GM18909 (cell line): ENCODE data around the gene GNB3.

Experiments used
- ATAC-seq: cut with Tn5 transposase; IDR thresholded peaks from one replicate; pipeline ENCODE4 v1.9.1; 2021; ENCODE audit warnings: mild to moderate bottlenecking; ENCODE audit not compliant: unreplicated experiment, poor library complexity

The GNB3 gene

DNA sequence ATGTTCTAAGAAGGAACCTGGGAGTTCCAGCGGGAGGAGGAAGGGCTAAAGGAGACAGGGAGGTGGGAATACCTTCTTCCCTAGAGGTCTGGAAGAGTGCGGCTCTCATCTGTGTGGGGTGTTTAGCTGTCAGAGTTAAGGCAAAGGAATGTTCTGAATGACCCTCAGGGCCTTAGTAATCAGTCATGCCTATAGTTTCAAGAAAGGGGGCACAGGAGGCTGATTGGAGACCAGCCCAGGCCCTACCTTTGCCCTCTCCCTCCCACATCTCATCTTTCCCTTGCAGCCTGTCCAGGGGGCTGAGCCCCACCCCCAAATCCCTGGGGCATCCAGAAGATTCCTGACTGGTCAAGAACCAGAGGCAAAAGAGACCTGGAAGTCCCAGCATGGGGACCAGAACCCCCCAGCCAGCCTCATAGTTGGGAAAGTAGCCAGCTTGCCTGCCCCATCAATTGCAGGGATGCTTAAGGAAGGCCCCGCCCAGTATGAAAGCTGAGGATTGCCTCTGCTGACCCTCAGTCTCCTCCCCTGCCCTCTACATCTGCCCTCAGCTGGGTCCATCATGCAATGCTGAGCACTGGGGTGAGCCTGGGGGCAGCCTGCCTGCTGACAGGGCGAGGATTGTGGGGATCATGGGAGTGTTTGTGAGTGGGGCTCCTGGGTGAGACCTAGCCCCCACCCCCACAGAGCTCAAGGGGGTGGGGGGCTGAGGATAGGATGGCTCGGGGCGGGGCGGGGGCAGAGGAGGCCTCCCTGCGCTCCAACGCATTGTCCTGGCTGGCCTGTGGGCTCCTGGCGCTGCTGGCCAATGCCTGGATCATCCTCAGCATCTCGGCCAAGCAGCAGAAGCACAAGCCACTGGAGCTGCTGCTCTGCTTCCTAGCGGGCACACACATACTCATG is 17.3 kb upstream of the GNB3 start:
- ATAC-seq: no peak

DNA sequence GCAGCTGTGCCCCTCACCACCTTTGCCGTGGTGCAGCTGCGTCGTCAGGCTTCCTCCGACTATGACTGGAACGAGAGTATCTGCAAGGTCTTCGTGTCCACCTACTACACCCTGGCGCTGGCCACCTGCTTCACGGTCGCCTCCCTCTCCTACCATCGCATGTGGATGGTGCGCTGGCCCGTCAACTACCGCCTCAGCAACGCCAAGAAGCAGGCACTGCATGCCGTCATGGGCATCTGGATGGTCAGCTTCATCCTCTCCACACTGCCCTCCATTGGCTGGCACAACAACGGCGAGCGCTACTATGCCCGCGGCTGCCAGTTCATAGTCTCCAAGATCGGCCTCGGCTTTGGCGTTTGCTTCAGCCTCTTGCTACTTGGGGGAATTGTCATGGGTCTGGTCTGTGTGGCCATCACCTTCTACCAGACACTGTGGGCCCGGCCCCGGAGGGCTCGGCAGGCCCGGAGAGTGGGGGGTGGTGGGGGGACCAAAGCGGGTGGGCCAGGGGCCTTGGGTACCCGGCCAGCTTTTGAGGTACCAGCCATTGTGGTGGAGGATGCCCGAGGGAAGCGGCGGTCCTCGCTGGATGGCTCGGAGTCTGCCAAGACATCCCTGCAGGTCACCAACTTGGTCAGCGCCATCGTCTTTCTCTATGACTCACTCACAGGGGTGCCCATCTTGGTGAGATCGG is 16.5 kb upstream of the GNB3 start:
- ATAC-seq: no peak

DNA sequence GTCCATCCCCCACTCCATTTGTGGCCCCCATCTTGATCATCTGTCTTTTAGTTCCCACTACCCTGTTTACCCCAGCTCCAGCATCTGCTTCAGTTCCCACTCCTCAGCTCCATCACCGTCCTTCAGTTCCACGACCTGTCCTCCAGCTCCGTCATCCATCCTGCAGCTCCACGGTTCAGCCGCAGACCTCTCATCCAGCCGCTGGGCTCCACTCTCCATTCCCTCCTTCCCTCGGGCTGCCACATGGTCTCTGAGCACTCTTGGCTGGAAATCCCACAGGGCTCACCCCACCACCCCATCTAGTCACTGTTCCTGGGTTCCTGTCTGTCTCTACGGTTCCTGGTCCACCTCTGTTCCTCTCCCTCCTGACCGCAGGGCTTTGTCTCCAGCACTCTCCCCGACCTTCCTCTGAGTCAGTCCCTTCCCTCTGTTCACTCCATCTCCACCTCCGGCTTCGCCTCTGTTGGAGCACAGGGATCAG is 15.8 kb upstream of the GNB3 start:
- ATAC-seq: no peak

DNA sequence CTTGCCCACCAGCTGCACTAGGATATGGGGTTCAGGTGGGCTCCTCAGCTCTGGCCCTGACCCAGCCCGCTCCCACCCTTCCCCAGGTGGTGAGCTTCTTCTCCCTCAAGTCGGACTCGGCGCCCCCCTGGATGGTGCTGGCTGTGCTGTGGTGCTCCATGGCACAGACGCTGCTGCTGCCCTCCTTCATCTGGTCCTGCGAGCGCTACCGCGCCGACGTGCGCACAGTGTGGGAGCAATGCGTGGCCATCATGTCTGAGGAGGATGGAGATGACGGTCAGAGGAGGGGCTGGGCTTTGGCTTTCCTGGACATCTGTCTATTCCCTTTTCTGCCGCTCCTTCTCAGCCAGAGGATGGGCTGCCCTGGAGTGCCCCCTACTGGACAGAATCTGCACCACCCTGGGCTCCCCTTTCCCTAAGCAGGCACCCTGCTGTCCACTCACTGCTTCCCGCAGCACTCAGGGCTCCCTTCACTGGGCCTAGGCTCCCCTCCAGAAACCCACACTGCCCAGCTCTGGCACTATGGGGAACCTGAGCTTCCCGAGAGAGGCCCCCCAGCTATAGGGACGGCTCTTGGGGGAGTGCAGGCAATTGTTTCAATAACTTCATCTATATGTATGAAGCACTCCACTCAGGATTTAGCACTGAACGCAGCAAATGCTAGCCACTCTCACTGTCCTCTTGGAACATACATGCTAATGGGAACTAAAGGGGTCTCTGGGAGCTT is 15.2 kb upstream of the GNB3 start:
- peak; percentile 43 for ATAC-seq

DNA sequence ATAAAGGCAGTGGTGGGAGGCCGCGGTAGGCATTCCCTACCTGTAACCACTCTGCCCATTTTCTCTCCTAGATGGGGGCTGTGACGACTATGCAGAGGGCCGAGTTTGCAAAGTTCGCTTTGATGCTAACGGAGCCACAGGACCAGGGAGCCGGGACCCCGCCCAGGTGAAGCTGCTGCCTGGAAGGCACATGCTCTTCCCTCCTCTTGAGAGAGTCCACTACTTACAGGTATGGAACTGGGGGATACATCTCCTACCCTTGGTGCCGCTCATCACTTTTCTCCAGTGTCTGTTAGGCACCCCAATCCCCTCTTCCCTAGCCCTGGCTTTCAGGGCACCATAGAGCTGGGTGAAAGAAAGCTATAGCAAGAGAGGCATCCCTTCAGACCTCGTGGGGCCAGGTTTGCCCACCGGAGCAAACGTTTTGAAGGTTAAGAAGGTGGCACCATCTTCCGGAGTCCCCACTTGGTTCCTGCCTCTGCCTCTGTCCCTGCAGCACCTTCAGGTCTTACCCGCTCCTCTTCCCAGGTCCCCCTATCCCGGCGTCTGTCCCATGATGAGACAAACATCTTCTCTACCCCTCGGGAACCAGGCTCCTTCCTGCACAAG is 14.5 kb upstream of the GNB3 start:
- no peak for ATAC-seq

DNA sequence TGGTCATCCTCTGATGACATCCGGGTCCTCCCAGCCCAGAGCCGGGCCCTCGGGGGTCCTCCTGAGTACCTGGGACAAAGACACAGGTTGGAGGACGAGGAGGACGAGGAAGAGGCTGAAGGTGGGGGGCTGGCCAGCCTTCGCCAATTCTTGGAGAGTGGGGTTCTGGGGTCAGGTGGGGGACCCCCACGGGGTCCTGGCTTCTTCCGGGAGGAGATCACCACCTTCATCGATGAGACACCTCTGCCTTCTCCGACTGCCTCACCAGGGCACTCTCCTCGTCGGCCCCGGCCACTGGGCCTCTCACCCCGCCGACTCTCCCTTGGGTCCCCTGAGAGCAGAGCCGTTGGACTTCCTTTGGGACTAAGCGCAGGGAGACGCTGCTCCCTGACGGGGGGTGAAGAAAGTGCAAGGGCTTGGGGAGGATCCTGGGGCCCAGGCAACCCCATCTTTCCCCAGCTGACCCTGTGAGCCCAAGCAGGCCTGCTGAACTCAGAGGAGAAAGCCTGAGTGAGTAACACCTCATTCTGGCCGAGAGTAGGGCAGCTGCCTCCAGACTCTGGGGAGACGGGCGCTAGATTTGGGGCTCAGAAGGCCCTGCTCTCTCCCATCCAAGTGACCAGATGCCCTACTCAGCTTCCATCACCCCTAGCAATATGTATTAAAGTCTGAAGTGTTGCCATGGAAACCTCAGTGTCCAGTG is 13.8 kb upstream of the GNB3 start:
- no peak for ATAC-seq

DNA sequence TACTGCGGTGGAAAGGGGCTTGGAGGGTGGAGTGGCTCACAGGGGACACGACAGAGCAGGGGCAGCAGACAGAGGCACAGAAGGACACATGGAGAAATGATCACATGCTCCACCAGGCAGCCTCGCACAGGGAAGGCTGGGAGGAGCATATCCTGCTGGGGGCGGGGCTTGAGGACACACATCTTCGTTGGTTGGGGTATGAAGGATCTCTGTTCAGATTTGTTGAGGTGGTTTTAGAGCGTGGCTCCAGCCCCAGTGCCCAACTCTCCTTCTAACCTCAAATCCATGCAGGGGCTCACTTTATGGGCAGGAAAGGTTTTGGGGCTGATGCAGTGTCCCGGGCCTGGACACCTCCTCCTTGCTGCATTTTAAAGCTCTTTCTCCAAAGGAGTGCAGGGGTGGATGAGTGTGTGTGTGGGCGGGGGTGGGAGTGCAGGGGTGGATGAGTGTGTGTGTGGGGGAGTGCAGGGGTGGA is 13.3 kb upstream of the GNB3 start:
- ATAC-seq: no peak

DNA sequence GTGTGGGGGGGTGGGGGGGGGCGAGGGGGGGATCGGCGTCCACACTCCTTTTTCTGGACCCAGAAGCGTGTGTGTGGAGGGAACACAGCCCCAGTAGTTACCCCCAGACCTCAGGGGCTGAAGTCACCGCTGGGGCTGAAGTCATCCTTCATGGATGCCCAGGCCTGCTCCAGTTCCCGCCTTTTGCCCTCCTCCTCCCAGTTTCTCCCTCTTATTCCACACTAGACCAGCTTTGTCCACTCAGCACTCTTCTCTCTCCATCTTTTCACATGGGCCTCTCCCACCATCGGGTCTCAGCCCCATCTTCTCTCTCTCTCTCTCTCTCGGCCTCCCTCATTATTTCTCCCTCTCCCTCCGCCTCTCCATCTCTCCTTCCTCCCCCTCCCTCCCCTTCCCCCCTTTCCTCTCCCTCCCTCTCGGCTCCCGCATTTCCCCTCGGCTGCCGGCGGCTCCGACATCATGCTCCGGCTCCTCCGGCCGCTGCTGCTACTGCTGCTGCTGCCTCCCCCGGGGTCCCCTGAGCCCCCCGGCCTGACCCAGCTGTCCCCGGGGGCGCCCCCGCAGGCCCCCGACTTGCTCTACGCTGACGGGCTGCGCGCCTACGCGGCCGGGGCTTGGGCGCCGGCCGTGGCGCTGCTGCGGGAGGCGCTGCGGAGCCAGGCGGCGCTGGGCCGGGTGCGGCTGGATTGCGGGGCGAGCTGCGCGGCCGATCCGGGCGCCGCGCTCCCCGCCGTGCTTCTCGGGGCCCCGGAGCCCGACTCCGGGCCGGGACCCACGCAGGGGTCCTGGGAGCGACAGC is 12.5 kb upstream of the GNB3 start, which contains the start of gene P3H3:
P3H3 (plus strand) TSS at position 426 of the 799 bp plus-strand sequence; CDS start at position 460, 34 bp downstream.
- ATAC-seq: no peak

DNA sequence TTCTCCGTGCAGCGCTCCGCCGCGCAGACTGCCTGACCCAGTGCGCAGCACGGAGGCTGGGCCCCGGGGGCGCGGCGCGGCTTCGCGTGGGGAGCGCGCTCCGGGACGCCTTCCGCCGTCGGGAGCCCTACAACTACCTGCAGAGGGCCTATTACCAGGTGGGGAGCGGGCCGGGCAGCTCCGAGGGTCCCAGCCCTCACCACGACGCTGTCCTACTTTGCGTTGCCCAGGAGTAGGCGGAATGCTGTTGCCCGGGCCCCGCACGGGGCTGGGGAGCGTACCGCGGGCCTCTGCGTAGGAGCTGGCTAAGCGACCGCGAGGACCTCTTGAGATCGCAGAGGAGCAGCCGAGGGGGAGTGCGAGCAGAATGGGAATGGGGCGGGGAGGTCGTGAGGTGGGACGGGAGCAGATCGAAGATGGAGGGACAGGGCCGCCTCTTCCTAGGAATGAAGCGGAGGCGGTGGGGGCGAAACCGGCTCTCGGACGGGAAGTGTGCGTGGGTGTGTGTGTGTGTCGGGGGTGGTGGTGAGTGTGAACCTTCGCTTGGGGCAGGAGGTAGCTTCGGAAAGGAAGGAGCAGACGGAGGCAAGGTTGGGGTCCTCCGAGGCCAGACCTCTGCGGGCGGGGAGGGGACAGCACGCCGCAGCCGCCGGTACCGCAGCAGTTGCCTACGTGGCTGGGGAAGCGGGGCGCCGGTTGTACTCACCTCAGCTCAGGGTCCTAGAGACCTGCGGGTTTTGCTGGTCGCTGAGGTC is 11.8 kb upstream of the GNB3 start:
- ATAC-seq: no peak

DNA sequence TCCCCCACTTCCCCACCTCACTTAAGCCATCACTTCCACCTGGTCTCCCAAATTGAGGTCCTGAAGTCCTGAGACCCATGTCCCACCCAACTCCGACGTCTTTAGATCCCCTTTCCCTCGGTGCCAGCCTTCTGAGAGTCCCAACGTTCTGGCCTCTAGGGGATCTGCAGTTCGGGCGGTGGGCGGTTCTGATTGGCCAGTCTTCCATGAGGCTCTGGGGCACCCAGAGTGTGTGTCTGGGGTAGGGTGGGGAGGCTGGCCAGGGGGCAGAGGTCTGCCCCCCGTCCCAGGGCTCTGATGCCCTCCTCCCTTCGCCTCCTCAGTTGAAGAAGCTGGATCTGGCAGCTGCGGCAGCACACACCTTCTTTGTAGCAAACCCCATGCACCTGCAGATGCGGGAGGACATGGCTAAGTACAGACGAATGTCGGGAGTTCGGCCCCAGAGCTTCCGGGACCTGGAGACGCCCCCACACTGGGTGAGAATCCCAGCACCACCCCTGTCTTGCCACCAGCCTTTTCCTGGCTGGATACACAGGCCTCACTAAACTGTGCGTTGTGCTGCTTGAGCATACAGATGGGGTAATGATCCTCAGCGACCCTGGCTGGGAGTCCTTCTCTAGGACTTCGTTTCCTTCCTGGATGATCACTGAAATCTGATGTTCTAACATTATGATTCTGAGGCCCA is 11.0 kb upstream of the GNB3 start:
- ATAC-seq: no peak

DNA sequence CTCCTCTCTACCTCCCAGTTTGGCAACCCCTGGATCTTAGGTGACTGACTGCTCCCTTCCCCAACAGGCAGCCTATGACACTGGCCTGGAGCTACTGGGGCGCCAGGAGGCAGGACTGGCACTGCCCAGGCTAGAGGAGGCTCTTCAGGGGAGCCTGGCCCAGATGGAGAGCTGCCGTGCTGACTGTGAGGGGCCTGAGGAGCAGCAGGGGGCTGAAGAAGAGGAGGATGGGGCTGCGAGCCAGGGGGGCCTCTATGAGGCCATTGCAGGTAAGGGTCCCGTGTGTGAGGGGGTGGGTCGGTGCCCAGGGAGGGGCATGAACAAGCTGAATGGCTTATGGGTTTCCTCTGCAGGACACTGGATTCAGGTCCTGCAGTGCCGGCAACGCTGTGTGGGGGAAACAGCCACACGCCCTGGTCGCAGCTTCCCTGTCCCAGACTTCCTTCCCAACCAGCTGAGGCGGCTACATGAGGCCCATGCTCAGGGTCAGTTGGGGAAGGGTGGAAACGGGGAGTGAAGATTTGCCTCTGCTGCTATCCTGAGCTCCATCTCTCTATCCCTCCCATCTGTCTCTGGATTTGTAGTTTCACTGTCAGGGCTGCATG is 10.3 kb upstream of the GNB3 start:
- no peak for ATAC-seq

DNA sequence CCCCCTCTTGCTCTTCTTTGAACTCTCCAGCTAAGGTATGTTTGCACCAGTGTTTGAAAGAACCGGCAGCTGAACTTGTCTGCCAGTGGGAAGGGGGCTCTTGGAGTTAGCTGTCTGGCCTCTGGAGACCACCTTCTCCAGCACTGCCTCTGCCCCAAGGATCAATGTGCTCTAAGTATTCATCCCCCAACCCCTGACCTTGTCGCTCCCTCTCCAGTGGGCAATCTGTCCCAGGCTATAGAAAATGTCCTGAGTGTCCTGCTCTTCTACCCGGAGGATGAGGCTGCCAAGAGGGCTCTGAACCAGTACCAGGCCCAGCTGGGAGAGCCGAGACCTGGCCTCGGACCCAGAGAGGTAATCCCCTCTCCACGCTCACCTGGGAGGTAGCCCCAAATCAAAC is 9.7 kb upstream of the GNB3 start:
- no peak for ATAC-seq

DNA sequence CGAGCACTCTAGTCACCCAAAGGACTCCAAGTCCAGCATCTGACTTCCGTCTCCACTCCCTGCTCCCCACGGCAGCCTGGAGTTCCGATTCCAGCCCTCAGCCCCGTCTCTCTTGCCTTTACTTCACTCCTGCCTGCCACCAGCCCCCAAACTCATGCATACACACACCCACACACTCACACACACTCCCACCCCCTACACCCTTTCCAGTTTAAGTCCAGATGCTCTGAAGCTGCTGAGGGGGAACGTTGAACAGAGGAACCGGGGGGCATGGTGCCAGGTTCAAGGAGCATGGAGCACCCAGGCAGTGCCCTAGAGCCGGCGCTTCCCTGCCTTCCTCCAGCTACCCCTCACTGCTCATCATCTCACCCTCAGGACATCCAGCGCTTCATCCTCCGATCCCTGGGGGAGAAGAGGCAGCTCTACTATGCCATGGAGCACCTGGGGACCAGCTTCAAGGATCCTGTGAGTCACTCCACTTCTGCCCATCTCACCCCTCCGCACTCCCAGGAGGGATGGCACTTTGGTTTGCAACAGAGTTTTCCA is 9.2 kb upstream of the GNB3 start:
- no peak for ATAC-seq

DNA sequence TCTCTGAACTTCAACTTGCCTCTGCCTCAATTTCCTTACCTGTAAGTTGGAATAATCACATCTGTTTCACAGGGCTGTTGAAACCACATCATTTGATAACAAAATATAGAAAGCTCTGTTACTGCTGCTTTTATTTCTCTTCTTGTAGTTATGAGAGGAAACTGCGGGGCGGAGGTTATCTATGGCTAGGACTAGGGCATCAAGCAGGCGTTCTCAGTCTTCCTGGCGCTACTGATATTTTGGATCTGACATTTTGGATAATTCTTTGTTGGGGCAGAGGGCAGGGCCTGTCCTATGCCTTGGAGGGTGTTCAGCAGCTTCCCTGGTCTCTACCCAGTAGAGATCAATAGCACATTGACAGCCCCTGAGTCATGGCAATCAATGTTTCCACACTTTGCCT is 8.6 kb upstream of the GNB3 start:
- ATAC-seq: no peak

DNA sequence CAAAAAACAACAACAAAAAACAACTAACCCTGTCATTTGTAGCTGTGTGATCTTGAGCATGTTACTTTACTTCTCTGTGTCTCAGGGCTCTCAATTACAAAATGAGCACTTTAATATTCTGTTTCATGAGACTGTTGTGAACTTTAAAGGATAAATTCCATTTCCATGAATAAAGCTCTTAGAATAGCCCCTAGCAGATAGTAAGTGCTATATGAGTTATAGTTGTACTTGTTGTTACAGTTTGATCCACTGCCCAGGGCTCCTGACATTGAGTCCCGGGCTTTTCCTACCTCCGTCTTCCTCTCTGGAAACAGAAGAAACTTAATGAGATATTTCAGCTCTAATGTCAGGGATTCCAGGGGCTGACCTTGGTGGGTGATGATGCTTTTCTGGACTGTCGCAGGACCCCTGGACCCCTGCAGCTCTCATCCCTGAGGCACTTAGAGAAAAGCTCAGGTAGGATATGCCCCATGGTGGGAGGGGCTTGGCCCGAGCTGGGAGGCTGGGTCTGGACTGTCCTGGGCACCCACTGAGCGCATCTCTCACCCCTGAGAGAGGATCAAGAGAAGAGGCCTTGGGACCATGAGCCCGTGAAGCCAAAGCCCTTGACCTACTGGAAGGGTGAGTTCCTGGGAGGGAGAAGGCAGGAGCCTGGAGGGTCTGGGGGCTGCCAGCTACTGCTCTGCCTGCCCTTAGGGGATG is 7.4 kb upstream of the GNB3 start:
- ATAC-seq: no peak

DNA sequence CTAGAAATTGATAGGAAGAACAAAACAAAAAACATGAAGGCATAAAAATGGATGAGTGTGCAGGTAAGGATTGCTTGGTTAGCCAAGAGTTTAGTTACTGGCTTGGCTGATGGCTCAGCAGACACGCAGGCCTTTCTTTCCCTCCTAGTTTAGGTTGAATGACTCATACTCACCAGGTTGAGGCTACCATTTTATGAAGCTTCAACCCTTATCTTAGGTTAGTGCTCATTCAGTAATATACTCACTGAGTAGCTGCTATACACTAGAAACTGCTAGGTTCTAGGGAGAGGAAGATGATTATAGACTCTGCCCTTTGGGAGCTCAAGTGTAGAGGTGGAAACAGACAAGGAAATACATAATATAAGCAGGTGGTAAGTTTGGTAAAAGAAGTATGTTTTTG is 6.5 kb upstream of the GNB3 start:
- no peak for ATAC-seq
